Stimulated activated CD8-positive, alpha-beta memory T cell treated with anti-CD3 and anti-CD28 coated beads, Interleukin-4, amount 100 ng/mL, for 4 hours (primary cell): ENCODE data around the gene AGPAT3.

ENCODE experiments used
- DNase-seq, 2 donors: peaks; one replicate each; pipeline ENCODE4 v3.0.0-alpha.2; 2020; ENCODE audit warnings: low read depth in 2 of 2, low spot score in 1 of 2

Gene AGPAT3

GRCh38 chr21:43991447-43991991, 126.5 kb downstream of the AGPAT3 start:
- DNase-seq: no peak

- DNase-seq: no peak
Observed at GRCh38 chr21:43992121-43992520, 127.1 kb downstream of the AGPAT3 start.

- DNase-seq: no peak
Observed at GRCh38 chr21:43993420-43993934, 128.5 kb downstream of the AGPAT3 start.

- no peak for DNase-seq
Observed at GRCh38 chr21:43994085-43994484, 129.1 kb downstream of the AGPAT3 start.

- no peak for DNase-seq
Observed at GRCh38 chr21:43994646-43995045, 129.6 kb downstream of the AGPAT3 start.

- no peak for DNase-seq
Observed at GRCh38 chr21:43995521-43996105, 130.6 kb downstream of the AGPAT3 start.

- no peak for DNase-seq
Observed at GRCh38 chr21:43997766-43998742, 133.0 kb downstream of the AGPAT3 start.

GRCh38 chr21:44000360-44000759, 135.3 kb downstream of the AGPAT3 start:
- DNase-seq: no peak

- no peak for DNase-seq
Observed at GRCh38 chr21:44002511-44002910, 137.5 kb downstream of the AGPAT3 start.

- no peak for DNase-seq
Observed at GRCh38 chr21:44003307-44003966, 138.4 kb downstream of the AGPAT3 start.

GRCh38 chr21:44005071-44005470, 140.0 kb downstream of the AGPAT3 start:
- DNase-seq: no peak

- DNase-seq: no peak
Observed at GRCh38 chr21:44005593-44005992, 140.6 kb downstream of the AGPAT3 start.

GRCh38 chr21:44006017-44006619, 141.1 kb downstream of the AGPAT3 start:
- DNase-seq: no peak

GRCh38 chr21:44006656-44007055, 141.6 kb downstream of the AGPAT3 start:
- no peak for DNase-seq

GRCh38 chr21:44010429-44010828, 145.4 kb downstream of the AGPAT3 start:
- no peak for DNase-seq

- DNase-seq: no peak
Observed at GRCh38 chr21:44011123-44011522, 146.1 kb downstream of the AGPAT3 start.

GRCh38 chr21:44011579-44012473, 146.8 kb downstream of the AGPAT3 start, which contains the start of gene TRAPPC10:
Gene TRAPPC10 (plus strand): TSS chr21:44012309. CDS start chr21:44012494, 185 bp downstream.
- DNase-seq: peak; percentile 42 to 54

- DNase-seq: peak; percentile 59 to 68
Observed at GRCh38 chr21:44012474-44013379, 147.7 kb downstream of the AGPAT3 start.
